GM12892 (cell line): Measurements from ENCODE around the gene C1RL.

Experiments
- POLR2A ChIP-seq: IDR thresholded peaks from 2 replicates; pipeline ENCODE4 v1.6.1; 2011; ENCODE audit warnings: low read depth, low read length, control low read depth
- POLR2AphosphoS5 ChIP-seq: IDR thresholded peaks from 2 replicates; pipeline ENCODE4 v1.6.1; 2011; ENCODE audit warnings: low read depth, low read length, control low read depth
- TAF1 ChIP-seq: IDR thresholded peaks from 2 replicates; pipeline ENCODE4 v1.6.1; 2011; ENCODE audit warnings: low read depth, mild to moderate bottlenecking, control low read depth, low read length, borderline replicate concordance

GRCh38 chr12:7103837-7104584 is 5.0 kb downstream of the C1RL start:
- TF ChIP-seq POLR2AphosphoS5, result no peak
- no peak for TF ChIP-seq POLR2A
- no peak for TF ChIP-seq TAF1
